Measurements from ENCODE around the gene RPL32. TPM values are rescaled to one million over a fixed set of nuclear protein-coding genes. Genes with fewer than 3 reads are reported as not detected.

The RPL32 gene
- total RNA-seq, 1 experiment from 2014 or later: 2,021 TPM

- H3K4ac ChIP-seq (ENCODE audit: low read depth, low read length): no peak overlapping the region
- H3K9ac ChIP-seq (ENCODE audit: extremely low read depth, insufficient read length, low read length): no peak overlapping the region
- H2BK15ac ChIP-seq (ENCODE audit: low read depth, low read length): no peak overlapping the region
- no peak overlapping the region for H4K91ac ChIP-seq (ENCODE audit: insufficient read length, low read depth, low read length)
- no peak overlapping the region for H3K4me2 ChIP-seq (ENCODE audit: insufficient read depth, insufficient read length, low read length)
- no peak overlapping the region for H2BK20ac ChIP-seq (ENCODE audit: low read depth, low read length, poor library complexity, severe bottlenecking)
- H3K56ac ChIP-seq (ENCODE audit: insufficient read length, low read depth, low read length): no peak overlapping the region
- no peak overlapping the region for H2BK120ac ChIP-seq (ENCODE audit: low read depth, low read length, poor library complexity, severe bottlenecking)
- no peak overlapping the region for H3K23ac ChIP-seq (ENCODE audit: insufficient read length, low read depth, low read length)
- TF ChIP-seq CTCF (conservative IDR thresholded peaks at IDR 0.05): no peak
- H3T11ph ChIP-seq (ENCODE audit: low read length): no peak overlapping the region
- H3K79me1 ChIP-seq (ENCODE audit: insufficient read depth, low read depth, low read length, poor library complexity, severe bottlenecking): no peaks in the 10 kb centered on the region
- H3K27me3 Mint-ChIP-seq (ENCODE audit: low read depth): peaks cover 69% of the 10 kb centered on the region
- H2AK5ac ChIP-seq (ENCODE audit: insufficient read length, low read length): no peak overlapping the region
- peaks cover 0 to 2% of the 10 kb centered on the region in 2 experiments; a peak in 2 of 5 replicates for H3K9me3 Mint-ChIP-seq
- no peak overlapping the region for H2AFZ ChIP-seq (ENCODE audit: low read length)
- H3K18ac ChIP-seq (ENCODE audit: insufficient read length, low read depth, low read length): no peak overlapping the region
- H3K27ac Mint-ChIP-seq: no peak overlapping the region
- no peak overlapping the region for H3K14ac ChIP-seq (ENCODE audit: insufficient read depth, low read length)
- no peak overlapping the region for H3K4me3 Mint-ChIP-seq
- peaks cover 8 to 15% of the 10 kb centered on the region in 2 experiments for H3K4me1 Mint-ChIP-seq
- no peak overlapping the region for H2BK5ac ChIP-seq (ENCODE audit: insufficient read length, low read length)
- no peak overlapping the region for H4K8ac ChIP-seq (replicated peaks; ENCODE audit: insufficient read length, low read depth, low read length)
- no peaks in the 10 kb centered on the region for H4K20me1 ChIP-seq (ENCODE audit: control insufficient read depth, insufficient read depth, insufficient read length)
- H2BK12ac ChIP-seq (ENCODE audit: insufficient read length, low read depth, low read length): no peak overlapping the region
- H3K27ac ChIP-seq (ENCODE audit: insufficient read length, low read depth, low read length): no peak overlapping the region
- H3K9me3 ChIP-seq (ENCODE audit: control insufficient read depth, low read depth, low read length): no peaks in the 10 kb centered on the region
- H3K27me3 ChIP-seq (ENCODE audit: insufficient read depth, low read length): peaks cover 2% of the 10 kb centered on the region; the same call in 1 of the 2 replicates
- WGBS (ENCODE audit: extremely low coverage, insufficient read length, low lambda C conversion rate): no CpG with 5 or more reads among the region's 4 CpGs
- H4K5ac ChIP-seq (ENCODE audit: insufficient read length, low read depth, low read length): no peak overlapping the region
- no peaks in the 10 kb centered on the region for H3K23me2 ChIP-seq (ENCODE audit: insufficient read length, low read depth, low read length, poor library complexity, severe bottlenecking)
- H3K4me1 ChIP-seq (ENCODE audit: insufficient read depth, low read length): no peaks in the 10 kb centered on the region; the same call in 1 of the 2 replicates
- H3K36me3 Mint-ChIP-seq (ENCODE audit: insufficient read depth in 1 of 3, low read depth in 3 of 3): peaks cover 0 to 4% (median 0%) of the 10 kb centered on the region in 3 experiments; a peak in 2 of 7 replicates
- no peak for DNase-seq
- no peaks in the 10 kb centered on the region for H3K79me2 ChIP-seq (ENCODE audit: insufficient read depth, low read length)
Measured at GRCh38 chr3:12885583-12885930, 44.2 kb upstream of the RPL32 start.
